ENCODE results near the gene SPATS2L. TPM values are rescaled to one million over a fixed set of nuclear protein-coding genes. Genes with fewer than 3 reads are reported as not detected.
"Not testable (repeated sequence)": the region's sequence is repeated elsewhere in the genome, so short reads cannot be mapped to it uniquely, and the experiment has no call there.

Gene SPATS2L
- total RNA-seq, 1 experiment from 2014 or later, result 66.2 TPM

DNA sequence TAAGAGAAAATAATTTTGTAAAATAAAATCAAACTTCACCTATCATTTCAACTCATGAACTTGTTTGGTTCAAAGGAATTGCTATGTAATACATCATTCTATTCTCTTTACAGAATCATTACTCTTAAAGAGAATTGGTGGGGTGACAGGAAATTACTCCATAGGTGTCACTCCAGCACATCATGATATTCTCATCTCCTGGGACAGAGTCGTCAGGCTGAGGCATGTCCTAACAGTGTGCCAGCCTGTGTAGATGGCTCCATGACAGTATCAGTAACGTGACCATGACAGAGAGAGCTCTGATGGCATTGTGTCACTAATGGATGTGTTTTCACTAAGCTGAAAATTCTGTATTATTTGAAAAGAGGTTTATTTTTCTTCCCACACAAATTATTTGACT, 13.9 kb downstream of the SPATS2L start:
- DNase-seq (ENCODE audit: low read depth), result no peak

DNA sequence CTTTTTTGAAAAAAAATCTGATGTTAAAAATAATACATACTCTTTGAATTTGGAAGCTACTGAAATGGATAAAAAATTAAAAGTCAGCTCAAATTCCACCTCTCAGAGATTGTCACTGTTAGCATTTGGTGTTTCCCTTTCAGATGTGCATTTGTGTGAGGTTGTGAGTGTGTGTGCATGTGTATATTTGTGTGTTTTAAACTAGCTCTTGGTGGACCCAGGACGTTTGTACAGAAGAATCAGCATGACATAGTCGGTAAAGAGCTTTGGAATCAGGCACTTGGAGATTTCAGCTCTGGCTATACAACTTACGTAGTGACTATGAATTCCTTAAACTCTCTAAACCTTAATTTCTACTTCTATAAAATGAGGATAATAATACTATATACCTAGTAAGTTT, 14.5 kb downstream of the SPATS2L start:
- no peak for DNase-seq (ENCODE audit: low read depth)

DNA sequence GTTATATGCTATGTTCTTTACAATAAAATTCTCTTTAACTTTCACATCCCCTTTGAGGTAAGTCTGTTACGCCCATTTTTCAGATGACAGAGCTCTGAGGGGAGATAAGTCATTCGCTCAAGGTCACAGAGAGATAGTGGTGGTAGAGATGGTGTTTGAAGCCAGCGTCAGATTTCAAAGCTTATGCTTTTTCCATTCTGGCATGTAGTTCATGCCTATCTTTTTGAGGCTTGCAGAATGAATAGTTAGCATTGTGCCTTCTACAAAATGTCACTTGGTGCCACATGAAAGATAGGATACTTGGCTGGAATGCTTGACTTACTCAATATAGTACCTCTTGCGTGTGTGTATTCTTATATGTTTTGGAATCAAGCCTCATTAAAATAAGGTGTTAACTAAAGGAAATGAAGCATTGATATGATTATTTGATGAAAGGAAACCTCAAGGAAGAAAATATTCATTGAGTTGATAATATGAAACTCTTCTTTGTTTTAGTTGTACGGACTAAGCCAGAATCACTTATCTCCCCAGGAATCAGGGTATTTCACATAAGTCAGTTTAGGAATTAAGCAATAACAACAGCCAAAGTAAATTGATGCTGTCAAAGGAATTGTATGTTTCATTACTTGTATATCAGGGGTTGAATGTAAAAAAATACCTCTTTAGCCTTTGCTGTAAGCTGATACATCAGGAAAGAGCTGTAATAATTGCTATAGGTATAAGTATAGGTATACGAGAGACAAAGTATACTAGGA, 15.5 kb downstream of the SPATS2L start:
- no peak for DNase-seq (ENCODE audit: low read depth)

DNA sequence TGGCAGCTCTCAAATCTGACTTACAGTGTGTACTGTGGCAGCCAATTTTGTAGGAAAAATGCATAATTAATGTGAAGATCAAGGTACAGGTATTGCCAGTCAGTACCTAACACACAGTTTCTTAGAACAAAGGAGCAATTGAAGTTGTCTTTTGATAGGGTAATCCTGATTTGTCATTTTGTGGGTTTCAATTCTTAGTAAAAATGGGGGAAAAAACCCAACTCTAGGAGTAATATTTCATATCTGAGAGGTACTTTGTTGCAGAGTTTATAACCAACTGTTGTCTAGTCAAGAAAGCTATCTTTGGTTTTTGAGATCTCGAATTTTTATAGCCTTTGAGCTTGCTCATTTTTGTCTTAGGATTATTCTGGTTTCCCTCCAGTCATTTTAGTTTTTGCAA, 16.1 kb downstream of the SPATS2L start:
- no peak for DNase-seq (ENCODE audit: low read depth)

DNA sequence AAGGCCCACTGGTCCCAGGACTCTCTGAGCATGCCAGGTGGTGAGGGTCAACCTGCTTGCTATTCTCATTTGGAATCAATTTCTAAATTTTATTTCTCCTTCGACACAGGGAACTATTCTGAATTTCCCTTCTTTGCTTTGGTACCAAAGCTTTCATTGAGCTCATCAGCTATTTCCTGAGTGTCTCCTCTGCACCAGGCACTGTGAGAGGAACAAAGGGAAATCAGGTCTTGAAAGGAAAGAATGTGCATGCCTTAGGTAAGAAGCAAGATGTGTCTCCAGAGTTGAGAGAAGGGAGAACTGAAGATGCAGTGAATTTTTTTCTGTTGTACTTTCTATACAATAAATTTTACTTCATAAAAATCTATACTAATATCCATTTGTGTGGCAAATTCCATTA, 17.9 kb downstream of the SPATS2L start:
- no peak for DNase-seq (ENCODE audit: low read depth)

DNA sequence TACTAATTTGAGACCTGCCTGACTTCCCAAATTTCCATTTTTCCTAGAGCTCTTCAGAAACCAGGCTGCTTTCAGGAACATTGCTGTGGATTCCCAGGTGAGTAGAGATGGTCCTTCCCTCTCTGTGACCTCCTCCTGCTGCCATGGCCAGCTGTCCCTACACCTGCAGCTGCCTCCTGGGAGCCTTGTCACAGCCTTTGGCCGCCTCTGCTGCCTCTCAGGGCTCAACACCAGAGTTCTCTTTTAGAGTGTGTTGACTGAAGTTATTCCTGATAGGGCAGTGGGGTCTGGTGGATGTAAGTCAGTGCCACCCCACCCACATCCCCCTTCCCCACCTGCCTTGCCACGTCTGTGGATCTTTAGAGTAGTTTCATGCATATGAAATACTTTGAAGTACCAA, 22.9 kb downstream of the SPATS2L start:
- DNase-seq (ENCODE audit: low read depth), result no peak

DNA sequence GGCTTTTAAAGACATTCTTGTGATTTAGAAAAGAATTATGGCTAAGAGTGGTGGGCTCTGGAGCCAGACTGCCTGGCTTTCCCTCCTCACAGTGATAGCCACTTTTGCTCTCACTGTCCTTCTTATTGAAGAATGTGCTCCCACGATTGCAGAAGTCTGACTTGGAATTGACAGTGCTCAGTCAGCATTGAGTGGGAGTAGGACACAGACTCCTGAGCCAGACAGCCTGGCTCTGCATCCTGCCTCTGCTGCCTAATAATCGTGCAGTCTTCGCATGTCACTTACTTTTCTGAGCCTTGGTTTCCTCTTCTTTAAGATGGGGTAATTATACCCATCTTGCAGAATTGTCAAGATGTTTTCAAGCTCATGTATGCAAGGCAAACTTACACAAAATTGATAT, 23.3 kb downstream of the SPATS2L start:
- no peak for DNase-seq (ENCODE audit: low read depth)

DNA sequence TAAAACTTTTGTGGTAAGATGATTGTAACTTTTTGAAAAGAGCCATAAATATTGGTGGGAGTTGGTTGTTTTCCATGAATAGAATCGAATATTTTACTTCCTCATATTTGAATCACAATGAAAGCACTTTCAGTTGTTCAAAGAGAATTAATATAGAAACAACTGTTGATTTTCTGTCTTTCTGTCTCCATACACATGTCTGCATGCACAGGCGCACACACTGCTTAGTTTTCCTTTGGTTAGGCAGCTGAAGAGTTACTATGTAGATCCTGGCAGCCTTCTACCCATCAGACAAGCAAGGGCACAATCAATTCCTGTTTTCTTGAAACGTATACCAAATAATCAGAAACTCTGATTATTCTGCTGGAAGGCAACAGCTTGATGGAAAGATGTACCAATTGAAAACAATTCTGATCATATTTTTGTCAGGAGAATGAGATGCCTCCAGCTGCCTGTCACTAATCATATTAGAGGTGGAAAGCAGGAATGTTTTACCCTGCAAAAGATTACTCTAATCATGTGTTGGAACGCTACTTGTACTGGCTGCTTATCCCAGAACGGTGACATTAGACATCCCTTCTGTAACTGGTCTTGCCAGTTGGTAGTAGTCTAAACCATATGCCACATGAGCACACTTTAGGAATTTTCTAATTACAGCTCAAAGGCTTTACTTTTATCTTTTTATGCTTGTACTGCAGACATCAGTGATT, 24.0 kb downstream of the SPATS2L start:
- DNase-seq (ENCODE audit: low read depth), result no peak

DNA sequence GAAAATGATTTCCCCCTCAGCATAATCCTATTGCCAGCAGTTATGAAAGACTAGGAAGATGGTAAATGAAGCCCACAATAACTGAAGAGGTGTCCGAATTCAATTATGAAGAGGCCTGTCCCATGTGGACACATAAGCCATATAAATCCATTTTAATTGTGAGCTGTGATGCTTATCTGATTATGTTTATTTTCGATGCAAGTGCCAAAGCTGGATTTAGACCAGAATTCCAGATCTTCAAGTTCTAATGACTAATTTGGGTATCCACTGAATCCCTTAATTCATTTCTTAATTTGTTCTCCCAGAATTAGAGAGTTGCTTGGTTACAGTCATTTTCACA, 24.5 kb downstream of the SPATS2L start:
- DNase-seq (ENCODE audit: low read depth), result no peak

DNA sequence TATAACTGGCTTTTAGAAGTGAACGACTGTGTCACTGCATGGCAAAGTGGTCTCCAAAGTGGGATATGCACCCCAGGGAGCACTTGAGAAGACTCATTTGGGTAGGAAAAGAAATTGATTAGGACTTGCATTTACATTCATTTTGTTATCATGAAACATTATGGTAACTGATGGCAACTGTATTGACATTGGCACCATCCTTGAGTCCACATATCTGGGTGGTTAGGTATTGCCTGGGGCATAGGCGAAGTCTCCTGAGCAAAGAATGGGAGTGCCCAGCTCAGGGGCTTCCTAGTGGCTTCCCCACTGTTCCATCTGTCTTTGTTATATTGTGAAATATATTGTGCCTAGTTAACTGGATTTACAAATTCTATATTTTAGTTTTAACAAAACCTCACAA, 29.2 kb downstream of the SPATS2L start:
- DNase-seq (ENCODE audit: low read depth), result peak; percentile 43

DNA sequence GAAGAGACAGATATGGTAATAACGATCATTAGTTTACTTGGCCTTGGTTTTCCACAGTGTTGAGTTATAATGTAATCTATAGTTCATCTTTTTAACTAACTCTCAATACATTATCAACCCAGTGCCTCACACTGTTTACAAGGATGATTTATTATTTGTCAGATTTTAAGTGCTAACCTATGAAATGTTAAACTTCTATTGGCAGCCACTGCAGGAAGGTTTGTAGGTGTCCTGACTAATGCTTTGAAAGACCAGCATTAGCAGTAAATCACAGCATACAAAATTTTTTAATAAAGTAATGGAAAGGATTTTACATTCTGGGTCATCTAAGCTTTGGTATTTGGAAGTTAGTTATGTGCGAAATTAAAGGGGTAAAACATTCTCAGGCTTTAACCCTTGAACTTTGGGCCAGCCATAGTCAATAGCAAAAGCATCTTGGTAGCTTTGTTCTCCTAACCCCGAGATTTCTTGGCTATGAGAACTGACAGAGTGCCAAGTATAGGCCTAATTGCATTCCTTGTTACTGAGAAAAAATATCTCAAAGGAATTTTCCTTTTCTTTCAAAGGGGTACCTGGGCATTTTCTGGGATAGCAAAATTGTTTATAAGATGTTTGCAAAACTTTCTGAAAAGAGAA, 30.6 kb downstream of the SPATS2L start:
- DNase-seq (ENCODE audit: low read depth), result no peak

DNA sequence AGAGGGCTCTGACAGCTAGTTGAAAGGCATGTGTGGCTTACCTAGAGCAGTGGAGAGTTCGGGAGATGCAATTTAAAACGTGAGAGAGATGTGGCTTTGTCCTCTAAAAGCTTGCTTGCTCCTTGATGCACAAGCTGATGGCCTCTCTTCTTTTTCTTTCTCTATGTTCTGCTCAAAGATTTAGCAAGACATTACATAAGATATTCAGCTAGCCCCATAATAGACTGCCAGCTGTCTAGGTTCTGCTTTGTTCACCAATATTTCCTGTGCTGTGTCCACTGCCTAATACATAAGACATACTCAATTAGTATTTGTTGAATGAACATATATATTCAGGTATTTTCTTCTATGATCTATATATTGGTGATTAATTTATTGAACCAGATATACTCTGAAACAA, 31.1 kb downstream of the SPATS2L start:
- DNase-seq (ENCODE audit: low read depth), result no peak

DNA sequence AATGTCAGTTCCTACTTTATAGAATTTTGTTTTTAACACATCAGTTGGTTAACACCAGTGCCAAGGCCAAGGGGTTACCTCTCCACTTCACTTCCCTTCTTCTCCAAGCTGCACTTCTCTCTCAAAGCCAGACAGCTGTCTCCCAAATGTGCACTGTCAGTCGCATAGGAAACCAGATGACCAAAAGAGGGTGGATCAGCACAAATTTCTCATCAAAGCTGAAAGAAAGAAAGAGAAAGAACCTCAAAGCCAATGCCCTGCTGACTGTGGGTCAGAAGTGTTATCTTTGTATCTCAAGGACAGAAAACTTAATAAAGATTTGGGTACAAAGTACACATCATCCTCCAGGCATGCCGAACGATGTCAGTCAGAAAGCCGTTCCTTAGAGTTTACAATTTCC, 32.2 kb downstream of the SPATS2L start:
- DNase-seq (ENCODE audit: low read depth), result no peak

DNA sequence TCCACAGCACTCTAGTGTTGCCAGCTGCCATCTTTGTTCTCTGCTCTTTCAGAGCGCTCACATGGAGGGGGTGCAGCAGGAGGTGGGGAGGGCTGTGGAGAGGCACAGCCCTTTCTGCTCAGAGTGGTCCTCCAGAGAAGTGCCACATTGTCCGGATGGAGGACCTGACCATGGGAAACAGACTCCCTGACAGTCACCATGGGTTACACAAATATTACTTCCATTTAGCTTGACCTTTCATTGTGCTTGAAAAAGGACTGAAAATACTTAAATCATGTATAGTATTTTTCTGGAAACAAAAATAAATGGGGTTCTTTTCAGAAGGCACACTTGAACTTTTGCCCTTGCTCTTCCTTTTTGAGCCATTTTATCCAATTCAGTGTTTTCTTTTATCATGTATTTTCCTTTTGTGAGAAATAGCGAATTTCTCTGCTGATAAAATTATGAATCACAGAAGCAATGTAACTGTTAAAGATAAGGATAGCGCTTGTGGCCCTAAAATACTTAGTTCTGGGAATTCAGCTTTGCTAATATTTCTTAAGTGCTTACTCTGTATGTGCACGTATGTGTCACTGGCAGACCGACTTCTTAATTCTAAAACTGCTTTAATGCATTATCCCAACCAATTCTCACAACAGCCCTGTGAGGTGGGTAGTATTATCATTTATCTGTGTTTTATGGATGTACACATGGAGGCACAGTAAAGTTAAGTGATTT, 34.2 kb downstream of the SPATS2L start:
- DNase-seq (ENCODE audit: low read depth), result no peak

DNA sequence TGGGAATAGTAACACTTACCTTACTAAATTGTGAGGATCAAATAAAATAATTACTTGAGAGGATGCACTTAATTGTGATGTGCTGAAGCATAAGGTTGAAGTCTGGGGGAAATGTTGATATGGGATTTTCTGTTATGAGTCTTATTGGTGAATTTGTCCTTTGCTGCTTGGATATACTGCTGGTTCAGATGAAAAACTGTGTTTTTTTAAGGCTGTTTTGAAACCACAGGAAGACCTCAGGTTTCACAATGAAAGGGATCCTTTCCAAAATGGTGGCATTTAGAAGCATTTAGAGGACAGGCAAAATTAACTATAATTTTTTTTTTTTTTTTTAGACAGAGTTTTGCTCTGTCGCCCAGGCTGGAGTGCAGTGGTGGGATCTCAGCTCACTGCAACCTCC, 34.9 kb downstream of the SPATS2L start:
- DNase-seq (ENCODE audit: low read depth), result no peak

DNA sequence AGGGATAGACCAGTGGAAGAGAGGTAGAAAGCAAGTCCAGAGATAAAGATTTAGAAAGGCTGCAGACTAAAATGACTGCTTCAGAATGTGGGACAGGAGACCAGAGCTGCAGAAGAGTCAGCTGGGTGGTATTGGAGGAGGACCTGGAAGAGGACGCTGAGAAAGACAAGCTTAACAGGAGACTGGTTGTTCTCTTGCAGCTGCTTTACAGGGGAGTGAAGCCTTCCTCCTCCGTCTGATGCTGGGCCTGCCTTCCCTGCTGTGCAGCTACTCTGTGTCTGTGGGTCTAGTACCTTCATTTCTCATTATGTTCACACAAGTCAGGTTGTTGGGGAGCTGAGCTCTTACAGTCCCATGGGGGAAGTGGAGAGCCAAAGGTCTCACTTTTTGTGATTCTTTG, 35.7 kb downstream of the SPATS2L start:
- DNase-seq (ENCODE audit: low read depth), result no peak

DNA sequence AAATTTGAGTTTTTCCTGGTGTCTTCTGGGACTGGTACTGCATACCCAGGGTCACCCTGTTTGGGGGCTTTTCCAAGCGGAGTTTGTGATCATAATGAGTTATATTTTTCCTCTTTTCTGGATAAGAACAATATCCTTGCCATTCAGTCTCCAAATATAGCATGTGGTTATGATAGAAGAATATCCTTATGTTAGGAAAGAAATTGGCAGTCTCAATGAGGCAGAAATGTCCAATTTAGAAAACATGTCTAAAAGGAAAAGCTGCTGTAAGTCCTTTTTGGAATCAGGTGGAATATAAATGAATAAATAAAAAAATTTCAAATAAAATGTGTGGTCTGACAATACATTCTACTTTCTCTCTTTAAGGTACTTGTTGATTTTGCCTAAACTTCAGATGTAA, 36.2 kb downstream of the SPATS2L start:
- no peak for DNase-seq (ENCODE audit: low read depth)

DNA sequence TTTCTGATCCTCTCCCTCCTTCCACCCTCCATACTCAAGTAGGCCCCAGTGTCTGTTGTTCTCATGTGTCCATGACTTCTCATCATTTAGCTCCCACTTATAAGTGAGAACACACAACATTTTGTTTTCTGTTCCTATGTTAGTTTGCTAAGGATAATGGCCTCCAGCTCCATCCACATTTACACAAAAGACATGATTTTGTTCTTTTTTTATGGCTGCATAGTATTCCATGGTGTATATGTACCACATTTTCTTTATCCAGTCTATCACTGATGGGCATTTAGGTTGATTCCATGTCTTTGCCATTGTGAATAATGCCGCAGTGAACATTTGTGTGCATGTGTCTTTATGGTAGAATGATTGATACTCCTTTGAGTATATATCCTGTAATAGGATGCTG, 37.7 kb downstream of the SPATS2L start:
- not testable (repeated sequence) for DNase-seq (ENCODE audit: low read depth)

DNA sequence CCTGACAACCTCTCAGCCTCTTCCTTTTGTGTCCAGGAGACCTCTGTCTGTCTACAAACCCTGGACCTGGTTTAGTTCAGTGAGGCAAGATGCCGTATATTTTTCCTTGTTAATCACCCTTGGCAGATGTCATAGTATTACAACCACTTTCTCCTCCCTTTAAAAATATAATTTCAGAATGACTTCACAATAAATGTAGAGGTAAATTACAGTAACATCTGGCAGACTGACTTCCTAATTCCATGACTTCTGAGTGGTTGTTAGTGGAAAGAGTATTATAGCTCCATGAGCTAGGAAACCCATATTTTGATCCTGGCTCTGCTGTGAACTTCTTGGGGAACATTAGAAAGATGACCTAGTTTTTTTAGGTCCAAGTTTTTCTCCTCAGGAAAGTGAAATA, 39.5 kb downstream of the SPATS2L start:
- DNase-seq (ENCODE audit: low read depth), result no peak

DNA sequence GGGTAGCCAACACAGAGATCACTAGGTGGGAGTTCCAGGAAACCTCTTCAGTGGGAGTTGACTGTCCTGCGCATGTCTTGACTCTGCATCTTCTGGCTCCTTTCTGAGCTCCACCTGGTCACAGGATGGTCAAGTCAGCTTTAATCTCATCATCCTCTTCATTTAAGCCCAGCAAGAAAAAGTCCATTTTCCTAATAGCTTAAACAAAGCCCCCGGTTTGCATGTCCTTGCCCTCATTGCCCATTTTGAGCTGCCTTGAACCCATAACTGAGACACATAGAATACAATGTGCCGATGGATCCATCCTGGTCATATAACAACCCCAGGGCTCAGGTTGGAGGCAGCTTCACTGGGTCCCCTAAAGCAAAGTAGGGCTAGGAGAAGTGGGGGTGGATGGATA, 40.8 kb downstream of the SPATS2L start:
- no peak for DNase-seq (ENCODE audit: low read depth)

DNA sequence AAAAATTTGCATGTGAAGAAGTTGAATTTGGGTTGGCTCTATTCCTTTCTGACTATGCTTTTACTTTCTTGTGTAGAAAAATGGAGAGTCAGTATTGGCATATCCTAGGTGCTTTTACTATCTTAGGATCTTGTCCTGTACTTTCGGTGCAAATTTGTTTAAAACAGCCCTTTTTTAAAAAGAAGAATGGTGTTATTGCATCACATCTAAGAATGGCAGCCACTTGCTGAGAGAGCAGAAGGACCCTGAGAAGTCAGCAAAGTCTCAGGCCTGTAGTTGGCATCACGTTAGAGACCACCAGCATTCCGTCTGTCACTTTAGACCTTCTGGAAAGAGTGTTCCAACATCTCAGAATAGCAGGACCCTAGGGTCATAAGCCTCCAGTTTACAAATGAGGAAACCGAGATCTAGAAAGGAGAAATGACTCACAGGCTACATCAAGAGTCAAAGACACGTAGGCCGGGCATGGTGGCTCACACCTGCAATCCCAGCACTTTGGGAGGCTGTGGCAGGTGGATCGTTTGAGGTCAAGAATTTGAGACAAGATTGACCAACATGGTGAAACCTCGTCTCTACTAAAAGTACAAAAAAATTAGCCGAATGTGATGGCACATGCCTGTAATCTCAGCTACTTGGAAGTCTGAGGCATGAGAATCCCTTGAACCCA, 42.5 kb downstream of the SPATS2L start:
- DNase-seq (ENCODE audit: low read depth), result no peak

DNA sequence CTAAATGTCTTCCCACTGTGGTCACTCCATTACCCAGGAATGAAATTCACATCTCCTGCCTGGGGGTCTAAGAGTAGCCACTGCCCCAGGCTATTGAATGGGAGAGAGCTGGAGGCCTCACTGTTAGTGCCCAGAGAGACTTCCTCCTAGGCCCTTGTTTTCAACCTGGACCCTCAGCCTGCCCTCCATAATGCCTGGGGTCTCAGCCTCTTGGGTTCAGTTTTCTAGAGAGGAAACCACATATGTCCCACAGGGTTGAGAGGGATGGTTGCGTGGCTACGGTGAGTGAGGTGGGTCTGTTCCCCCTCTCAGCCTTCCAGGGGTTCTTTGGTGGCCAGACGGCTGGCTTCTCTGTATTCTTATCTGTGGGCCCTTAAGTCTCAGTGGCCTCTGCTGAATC, 43.4 kb downstream of the SPATS2L start:
- no peak for DNase-seq (ENCODE audit: low read depth)
